Activated gamma-delta T cell treated with anti-CD3 and anti-CD28 coated beads, Interleukin-2, amount 50 U/mL, for 16 hours (primary cell): Measurements from ENCODE around the gene DMBT1.

Source experiments
- DNase-seq: peaks from one replicate; pipeline ENCODE4 v3.0.0-alpha.2; 2020; ENCODE audit warnings: low read depth

DMBT1 gene

GRCh38 chr10:122673269-122673668 is 112.7 kb downstream of the DMBT1 start:
- DNase-seq = no peak

GRCh38 chr10:122673731-122674130 is 113.2 kb downstream of the DMBT1 start:
- DNase-seq = no peak

DNA sequence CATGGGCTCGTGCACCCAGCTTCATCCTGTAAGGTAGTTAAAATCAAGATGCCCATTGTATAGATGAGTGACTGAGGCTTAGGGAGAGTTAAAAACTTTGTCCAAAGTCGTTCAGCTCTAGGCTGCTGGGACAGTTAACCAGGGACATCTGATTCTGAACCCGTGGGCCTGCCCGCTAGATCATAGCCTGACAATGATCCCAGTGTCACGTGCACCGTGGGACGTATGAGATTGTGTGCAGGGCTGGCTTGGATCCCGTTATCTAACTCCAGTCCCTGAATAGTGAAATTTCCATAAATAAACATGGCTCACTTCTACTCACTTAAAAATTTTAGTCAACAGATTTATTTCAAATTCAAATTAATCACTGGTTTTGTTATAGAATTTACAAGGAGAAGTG is 114.2 kb downstream of the DMBT1 start:
- no peak for DNase-seq

GRCh38 chr10:122675278-122675677 is 114.7 kb downstream of the DMBT1 start:
- DNase-seq = no peak

DNA sequence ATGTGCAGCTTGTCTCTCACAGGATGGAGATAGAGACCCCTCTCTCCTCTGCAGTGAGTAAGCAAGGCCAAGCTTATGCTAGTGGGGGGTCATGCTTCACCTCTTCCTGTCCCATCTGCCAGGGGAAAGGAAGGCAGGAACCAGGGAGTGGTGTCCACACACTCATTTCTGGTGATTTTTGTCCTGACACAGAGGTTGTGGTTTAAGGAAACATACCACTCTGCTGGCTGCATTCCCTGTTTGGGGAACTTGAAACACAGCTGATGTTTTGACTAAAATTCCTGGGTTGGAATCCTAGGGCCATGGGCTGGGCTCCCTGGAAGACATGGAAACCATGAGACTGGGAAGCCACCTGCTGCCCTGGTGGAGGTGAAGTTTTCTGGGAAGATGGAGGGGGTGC is 117.7 kb downstream of the DMBT1 start:
- DNase-seq = no peak

- DNase-seq = no peak
These were observed 122.0 kb downstream of the DMBT1 start for GRCh38 chr10:122682522-122682921.

GRCh38 chr10:122688293-122688989 is 127.9 kb downstream of the DMBT1 start:
- DNase-seq = no peak

DNA sequence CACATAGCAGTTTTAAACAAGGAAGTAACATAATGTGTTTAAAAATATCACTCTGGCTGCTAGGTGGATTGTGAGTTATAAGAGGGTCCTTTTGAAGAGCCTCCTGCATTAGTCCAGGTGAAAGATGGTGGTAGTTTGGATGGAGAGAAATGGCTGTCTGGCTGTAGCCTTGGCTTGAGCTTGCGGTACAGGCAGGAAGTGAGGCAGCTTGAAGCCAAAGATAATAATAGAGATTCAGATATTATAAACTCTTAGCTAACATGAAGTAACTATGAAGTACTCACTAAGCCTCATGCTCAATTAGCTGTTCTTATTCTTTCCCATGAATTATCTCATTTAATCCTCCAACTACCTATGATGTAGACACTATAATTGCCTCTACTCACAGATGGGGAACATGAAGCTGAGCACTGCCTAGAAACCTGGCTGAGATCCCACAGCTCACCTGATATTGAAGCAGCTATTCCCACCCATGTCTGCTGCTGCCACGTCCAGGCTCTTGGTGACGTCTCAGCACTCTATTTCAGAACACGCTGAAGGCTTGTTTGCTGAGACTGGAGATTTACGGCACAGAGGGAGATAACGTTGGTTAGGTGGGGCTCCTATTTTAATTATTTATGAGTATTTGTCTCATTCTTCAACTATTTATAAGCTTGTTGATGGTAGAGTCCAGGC is 128.7 kb downstream of the DMBT1 start:
- no peak for DNase-seq

- DNase-seq = no peak
These were observed 132.2 kb downstream of the DMBT1 start for GRCh38 chr10:122692744-122693143.
